Measurements from ENCODE around the gene DYNLRB1. TPM values are rescaled to one million over a fixed set of nuclear protein-coding genes. Genes with fewer than 3 reads are reported as not detected.

Gene DYNLRB1
- total and polyA plus RNA-seq, 2 donors (not counting 1 experiment from before 2014, with no cell fraction given), result 107 to 352 TPM

DNA sequence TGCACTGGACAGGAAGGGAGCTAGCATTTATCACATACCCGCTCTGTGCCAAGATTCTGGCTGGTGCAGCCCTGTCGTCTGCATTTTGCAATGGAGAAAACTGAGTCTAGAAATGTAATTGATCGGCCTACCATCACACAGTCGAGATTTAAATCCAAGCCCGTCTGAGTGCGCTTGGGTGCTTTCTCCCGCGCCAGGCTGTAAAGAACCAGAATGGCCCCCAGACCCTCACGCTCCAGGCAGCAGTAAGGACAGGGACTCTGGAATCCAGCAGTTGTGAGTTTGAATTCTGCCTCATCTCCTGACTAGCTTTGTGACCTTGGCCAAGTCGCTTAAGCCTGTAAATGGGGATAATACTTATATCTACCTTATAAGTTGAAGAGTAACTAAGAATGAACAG lies 10.8 kb downstream of the DYNLRB1 start:
- Histone ChIP-seq H3K27ac (ENCODE audit: insufficient read depth, low read length) (peak overlapping the region; percentile 39), H3K36me3 (ENCODE audit: control insufficient read depth, insufficient read depth, low read length) (peaks cover 17% of the 10 kb centered on the region), H3K79me2 (ENCODE audit: control insufficient read depth, insufficient read depth, low read length) (peaks cover 42% of the 10 kb centered on the region), H3K9ac (ENCODE audit: insufficient read depth, low read length) (no peak overlapping the region), H3K27me3 (ENCODE audit: control insufficient read depth, insufficient read depth, low read length) (no peaks in the 10 kb centered on the region), H4K20me1 (ENCODE audit: control insufficient read depth, extremely low read depth, insufficient read depth, low read length) (no peaks in the 10 kb centered on the region), H3K9me3 (ENCODE audit: control insufficient read depth, insufficient read depth, low read depth, low read length) (no peaks in the 10 kb centered on the region), H3K4me2 (ENCODE audit: extremely low read depth, insufficient read depth, low read length) (peak overlapping the region; percentile 39), H3K4me1 (ENCODE audit: control insufficient read depth, extremely low read depth, insufficient read depth, low read length) (peaks cover 38% of the 10 kb centered on the region), H3K4me3 (replicated peaks in 1 of 4; ENCODE audit: control extremely low read depth in 1 of 4, insufficient read depth in 1 of 4, low read depth in 3 of 4, low read length in 4 of 4) (no peak overlapping the region), H2AFZ (ENCODE audit: low read length) (no peak overlapping the region)
- TF ChIP-seq, protein P1, sequence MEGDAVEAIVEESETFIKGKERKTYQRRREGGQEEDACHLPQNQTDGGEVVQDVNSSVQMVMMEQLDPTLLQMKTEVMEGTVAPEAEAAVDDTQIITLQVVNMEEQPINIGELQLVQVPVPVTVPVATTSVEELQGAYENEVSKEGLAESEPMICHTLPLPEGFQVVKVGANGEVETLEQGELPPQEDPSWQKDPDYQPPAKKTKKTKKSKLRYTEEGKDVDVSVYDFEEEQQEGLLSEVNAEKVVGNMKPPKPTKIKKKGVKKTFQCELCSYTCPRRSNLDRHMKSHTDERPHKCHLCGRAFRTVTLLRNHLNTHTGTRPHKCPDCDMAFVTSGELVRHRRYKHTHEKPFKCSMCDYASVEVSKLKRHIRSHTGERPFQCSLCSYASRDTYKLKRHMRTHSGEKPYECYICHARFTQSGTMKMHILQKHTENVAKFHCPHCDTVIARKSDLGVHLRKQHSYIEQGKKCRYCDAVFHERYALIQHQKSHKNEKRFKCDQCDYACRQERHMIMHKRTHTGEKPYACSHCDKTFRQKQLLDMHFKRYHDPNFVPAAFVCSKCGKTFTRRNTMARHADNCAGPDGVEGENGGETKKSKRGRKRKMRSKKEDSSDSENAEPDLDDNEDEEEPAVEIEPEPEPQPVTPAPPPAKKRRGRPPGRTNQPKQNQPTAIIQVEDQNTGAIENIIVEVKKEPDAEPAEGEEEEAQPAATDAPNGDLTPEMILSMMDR (conservative IDR thresholded peaks at IDR 0.05 in 1 of 2, IDR thresholded peaks at IDR 0.05 in 1 of 2; ENCODE audit: low read depth in 1 of 2, low read length in 2 of 2), result no peak
- TF ChIP-seq EZH2 (IDR thresholded peaks at IDR 0.05; ENCODE audit: low read length, missing control alignments), result no peak
- no peak for DNase-seq (ENCODE audit: low read depth in 2 of 2)

DNA sequence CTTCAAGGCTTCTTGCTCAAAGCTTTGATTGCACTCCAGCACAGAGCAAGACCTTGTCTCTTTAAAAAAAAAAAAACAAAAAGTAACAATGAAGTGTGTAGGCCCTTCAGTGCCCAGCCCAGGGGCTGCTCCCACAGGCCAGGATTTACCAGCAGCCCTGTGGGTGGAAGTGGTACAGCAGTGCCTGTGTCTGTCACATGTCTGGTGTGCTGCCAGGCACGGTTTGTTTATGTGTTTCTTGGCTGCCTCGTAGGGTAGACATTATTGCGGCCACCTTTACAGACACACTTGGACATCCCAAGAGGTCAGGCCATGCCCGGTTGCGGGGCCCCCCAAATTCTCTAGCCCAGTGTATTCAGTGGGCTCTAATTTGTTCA lies 12.7 kb downstream of the DYNLRB1 start:
- Histone ChIP-seq H3K27me3 (ENCODE audit: control insufficient read depth, insufficient read depth, low read length) (no peaks in the 10 kb centered on the region), H3K9me3 (ENCODE audit: control insufficient read depth, insufficient read depth, low read depth, low read length) (no peaks in the 10 kb centered on the region), H4K20me1 (ENCODE audit: control insufficient read depth, extremely low read depth, insufficient read depth, low read length) (no peaks in the 10 kb centered on the region), H3K36me3 (ENCODE audit: control insufficient read depth, insufficient read depth, low read length) (peaks cover 24% of the 10 kb centered on the region), H2AFZ (ENCODE audit: low read length) (no peak overlapping the region), H3K27ac (ENCODE audit: insufficient read depth, low read length) (no peak overlapping the region), H3K4me3 (replicated peaks in 1 of 4; ENCODE audit: control extremely low read depth in 1 of 4, insufficient read depth in 1 of 4, low read depth in 3 of 4, low read length in 4 of 4) (no peak overlapping the region), H3K79me2 (ENCODE audit: control insufficient read depth, insufficient read depth, low read length) (peaks cover 40% of the 10 kb centered on the region), H3K9ac (ENCODE audit: insufficient read depth, low read length) (no peak overlapping the region), H3K4me1 (ENCODE audit: control insufficient read depth, extremely low read depth, insufficient read depth, low read length) (peaks cover 23% of the 10 kb centered on the region), H3K4me2 (ENCODE audit: extremely low read depth, insufficient read depth, low read length) (no peak overlapping the region)
- TF ChIP-seq, protein P1 (conservative IDR thresholded peaks at IDR 0.05 in 1 of 2, IDR thresholded peaks at IDR 0.05 in 1 of 2; ENCODE audit: low read depth in 1 of 2, low read length in 2 of 2), result no peak
- TF ChIP-seq EZH2 (IDR thresholded peaks at IDR 0.05; ENCODE audit: low read length, missing control alignments), result no peak
- peak in 1 of 2 donors; percentile 39 for DNase-seq (ENCODE audit: low read depth in 2 of 2)

DNA sequence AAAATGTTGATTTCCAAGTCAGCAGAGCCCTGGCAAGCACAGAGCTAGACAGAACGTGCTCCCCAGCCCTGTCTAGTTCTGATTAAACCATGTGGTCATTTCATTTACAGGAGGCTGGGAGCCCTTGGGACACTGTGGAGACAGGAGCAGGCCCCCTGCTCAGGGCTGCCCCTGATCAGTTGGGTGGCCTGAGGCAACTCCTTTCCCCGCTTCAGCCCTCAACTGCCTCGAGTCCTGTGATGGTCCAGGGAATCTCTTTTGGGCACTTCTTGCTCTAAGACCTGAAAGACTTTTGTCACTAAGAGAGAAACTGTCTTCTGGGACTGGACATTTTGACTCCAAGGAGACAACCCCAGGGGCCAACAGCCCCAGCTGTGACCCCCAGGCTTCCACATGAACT lies 13.5 kb downstream of the DYNLRB1 start:
- Histone ChIP-seq H3K36me3 (ENCODE audit: control insufficient read depth, insufficient read depth, low read length) (peaks cover 31% of the 10 kb centered on the region), H3K27me3 (ENCODE audit: control insufficient read depth, insufficient read depth, low read length) (no peaks in the 10 kb centered on the region), H3K4me2 (ENCODE audit: extremely low read depth, insufficient read depth, low read length) (no peak overlapping the region), H3K79me2 (ENCODE audit: control insufficient read depth, insufficient read depth, low read length) (peaks cover 33% of the 10 kb centered on the region), H3K27ac (ENCODE audit: insufficient read depth, low read length) (no peak overlapping the region), H3K4me1 (ENCODE audit: control insufficient read depth, extremely low read depth, insufficient read depth, low read length) (peaks cover 19% of the 10 kb centered on the region), H3K9me3 (ENCODE audit: control insufficient read depth, insufficient read depth, low read depth, low read length) (no peaks in the 10 kb centered on the region), H3K9ac (ENCODE audit: insufficient read depth, low read length) (no peak overlapping the region), H4K20me1 (ENCODE audit: control insufficient read depth, extremely low read depth, insufficient read depth, low read length) (no peaks in the 10 kb centered on the region), H3K4me3 (replicated peaks in 1 of 4; ENCODE audit: control extremely low read depth in 1 of 4, insufficient read depth in 1 of 4, low read depth in 3 of 4, low read length in 4 of 4) (no peak overlapping the region), H2AFZ (ENCODE audit: low read length) (no peak overlapping the region)
- no peak for DNase-seq (ENCODE audit: low read depth in 2 of 2)
- TF ChIP-seq, protein P1 (conservative IDR thresholded peaks at IDR 0.05 in 1 of 2, IDR thresholded peaks at IDR 0.05 in 1 of 2; ENCODE audit: low read depth in 1 of 2, low read length in 2 of 2), result no peak
- no peak for TF ChIP-seq EZH2 (IDR thresholded peaks at IDR 0.05; ENCODE audit: low read length, missing control alignments)

Measured in fibroblast of lung (primary cell).